NCI-H748 (cell line): Measurements from ENCODE around the gene CDH15.
"Not testable (repeated sequence)": the region's sequence is repeated elsewhere in the genome, so short reads cannot be mapped to it uniquely, and the experiment has no call there.

ENCODE experiments used
- DNase-seq: peaks from one replicate; lab custom pipeline; 2025; ENCODE audit not compliant: unreplicated experiment; lab: John Stamatoyannopoulos, UW

Gene CDH15

GRCh38 chr16:89187032-89187769 lies 15.7 kb downstream of the CDH15 start:
- DNase-seq = peak; percentile 22

- DNase-seq = no peak
These were observed 16.3 kb downstream of the CDH15 start for GRCh38 chr16:89187770-89188392.

GRCh38 chr16:89188471-89189357 lies 17.2 kb downstream of the CDH15 start:
- not testable (repeated sequence) for DNase-seq

DNA sequence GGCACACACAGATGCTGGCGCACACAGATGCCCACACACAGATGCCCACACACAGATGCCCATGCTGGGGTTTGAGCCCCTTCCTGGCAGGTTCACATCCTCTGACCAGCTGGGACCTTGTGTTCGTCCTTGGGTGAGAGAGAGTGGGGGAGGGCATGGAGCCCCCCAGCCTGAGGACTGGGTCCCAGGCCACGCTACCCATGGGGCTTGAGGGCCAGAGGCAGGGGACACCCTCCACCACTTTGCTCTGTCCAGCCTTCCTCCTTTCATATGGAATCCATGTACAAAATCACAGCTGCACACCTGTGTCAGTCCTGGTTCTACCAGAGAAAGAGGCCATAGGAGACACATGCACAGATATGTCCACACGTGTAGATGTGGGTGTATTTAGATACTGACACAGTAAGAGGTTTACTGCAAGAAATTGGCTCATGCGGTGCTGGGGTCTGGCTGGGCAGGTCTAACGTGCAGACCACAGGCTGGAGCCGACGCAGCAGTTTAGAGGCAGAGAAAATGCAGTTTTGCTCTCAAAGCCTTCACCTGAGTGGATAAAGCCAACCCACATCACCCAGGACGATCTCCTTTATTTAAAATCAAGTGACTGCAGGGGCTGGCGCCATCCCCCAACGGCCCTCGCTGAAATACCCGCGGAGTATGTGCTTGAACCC lies 17.9 kb downstream of the CDH15 start:
- DNase-seq = no peak

DNA sequence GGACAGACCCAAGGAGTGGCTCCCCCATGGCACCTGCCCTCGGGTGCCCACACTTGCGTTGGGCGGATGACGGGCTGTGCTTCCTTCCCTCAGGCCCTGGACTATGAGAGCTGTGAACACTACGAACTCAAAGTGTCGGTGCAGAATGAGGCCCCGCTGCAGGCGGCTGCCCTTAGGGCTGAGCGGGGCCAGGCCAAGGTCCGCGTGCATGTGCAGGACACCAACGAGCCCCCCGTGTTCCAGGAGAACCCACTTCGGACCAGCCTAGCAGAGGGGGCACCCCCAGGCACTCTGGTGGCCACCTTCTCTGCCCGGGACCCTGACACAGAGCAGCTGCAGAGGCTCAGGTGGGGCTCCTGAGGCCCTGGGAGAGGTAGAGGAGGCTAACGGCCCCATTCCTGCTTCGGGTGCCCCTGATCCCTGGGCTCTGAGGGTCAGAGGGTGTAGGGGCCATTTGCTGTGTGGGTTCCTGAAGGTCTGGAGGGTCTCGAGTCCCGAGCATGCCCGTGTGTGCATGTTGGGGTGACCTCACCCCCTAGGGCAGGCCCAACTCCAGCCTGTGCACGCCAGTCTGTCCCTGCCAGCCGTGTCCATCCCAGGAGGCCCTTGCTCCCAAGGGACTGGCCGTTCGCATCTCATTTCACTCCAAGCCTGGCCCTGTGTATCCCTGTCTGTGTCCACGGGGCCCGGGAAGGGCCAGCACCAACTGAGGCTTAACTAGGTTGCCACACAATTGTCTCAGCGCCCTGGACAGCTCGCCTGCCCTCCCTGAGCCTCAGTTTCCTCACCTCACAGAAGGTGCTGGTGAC lies 18.8 kb downstream of the CDH15 start:
- no peak for DNase-seq

DNA sequence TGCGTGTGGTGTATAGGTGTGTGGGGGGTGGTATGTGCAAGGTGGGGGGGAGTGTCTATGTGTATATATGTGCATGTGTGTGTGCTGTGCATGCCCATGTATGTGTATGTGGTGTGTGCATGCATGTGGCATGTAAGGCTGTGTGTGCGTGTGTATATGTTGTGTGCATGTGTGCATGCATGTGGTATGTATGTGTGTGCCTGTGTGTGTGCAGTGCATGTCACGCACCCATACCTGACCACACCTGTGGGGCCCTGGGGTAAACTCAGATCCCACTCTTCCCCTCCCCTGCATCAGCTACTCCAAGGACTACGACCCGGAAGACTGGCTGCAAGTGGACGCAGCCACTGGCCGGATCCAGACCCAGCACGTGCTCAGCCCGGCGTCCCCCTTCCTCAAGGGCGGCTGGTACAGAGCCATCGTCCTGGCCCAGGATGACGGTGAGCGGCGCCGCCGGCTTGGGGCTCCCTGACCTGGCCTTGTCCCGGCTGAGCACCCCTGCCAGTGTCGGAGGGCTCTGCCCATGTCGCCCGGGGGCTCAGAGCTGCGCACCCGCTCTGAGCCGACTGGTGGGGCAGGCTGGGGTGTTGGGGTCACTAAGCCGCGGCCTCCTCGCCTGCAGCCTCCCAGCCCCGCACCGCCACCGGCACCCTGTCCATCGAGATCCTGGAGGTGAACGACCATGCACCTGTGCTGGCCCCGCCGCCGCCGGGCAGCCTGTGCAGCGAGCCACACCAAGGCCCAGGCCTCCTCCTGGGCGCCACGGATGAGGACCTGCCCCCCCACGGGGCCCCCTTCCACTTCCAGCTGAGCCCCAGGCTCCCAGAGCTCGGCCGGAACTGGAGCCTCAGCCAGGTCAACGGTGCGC lies 19.7 kb downstream of the CDH15 start:
- no peak for DNase-seq

DNA sequence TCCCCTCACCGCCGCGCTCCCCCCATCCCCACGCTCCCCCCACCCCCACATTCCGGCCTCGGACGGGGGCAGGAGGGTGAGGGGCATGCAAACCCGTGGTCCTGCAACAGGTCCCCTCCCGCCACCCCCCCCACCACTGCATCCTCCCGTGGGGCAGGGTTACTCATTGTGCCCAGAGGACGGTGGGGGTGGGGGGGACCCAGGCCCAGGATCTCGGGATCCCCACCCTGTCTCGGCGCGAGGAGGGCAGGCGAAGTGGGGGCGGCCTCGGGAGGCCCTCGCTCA lies 20.3 kb downstream of the CDH15 start:
- DNase-seq = no peak

GRCh38 chr16:89192186-89192955 lies 20.8 kb downstream of the CDH15 start:
- DNase-seq = peak; percentile 53

GRCh38 chr16:89192956-89193575 lies 21.5 kb downstream of the CDH15 start:
- peak; percentile 66 for DNase-seq

DNA sequence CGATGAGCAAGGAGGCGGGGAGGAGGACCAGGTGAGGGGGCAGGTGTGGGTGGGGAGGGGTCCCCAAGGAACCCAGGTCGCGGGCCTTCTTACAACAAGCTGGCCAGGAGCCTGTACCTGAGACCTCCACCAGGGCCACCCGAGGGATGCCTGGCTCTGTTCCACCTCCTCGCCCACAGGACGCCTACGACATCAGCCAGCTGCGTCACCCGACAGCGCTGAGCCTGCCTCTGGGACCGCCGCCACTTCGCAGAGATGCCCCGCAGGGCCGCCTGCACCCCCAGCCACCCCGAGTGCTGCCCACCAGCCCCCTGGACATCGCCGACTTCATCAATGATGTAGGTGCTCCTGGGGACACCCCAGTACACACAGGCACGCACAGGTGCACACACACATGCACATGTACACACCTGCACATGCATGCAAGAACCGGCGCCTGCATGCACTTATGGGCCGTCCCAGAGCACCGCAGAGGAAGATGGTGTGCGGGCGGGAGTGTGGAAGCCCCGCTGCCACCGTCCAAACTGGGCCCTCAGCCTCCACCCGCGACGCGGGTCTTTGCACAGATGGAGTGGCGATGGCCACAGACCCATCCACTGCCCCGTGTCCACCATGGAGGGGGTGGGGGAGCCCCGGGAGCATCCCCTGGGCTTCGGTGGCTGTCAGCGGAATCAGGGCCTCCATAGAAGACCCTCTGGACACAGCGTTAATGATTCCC lies 22.2 kb downstream of the CDH15 start:
- peak; percentile 44 for DNase-seq

DNA sequence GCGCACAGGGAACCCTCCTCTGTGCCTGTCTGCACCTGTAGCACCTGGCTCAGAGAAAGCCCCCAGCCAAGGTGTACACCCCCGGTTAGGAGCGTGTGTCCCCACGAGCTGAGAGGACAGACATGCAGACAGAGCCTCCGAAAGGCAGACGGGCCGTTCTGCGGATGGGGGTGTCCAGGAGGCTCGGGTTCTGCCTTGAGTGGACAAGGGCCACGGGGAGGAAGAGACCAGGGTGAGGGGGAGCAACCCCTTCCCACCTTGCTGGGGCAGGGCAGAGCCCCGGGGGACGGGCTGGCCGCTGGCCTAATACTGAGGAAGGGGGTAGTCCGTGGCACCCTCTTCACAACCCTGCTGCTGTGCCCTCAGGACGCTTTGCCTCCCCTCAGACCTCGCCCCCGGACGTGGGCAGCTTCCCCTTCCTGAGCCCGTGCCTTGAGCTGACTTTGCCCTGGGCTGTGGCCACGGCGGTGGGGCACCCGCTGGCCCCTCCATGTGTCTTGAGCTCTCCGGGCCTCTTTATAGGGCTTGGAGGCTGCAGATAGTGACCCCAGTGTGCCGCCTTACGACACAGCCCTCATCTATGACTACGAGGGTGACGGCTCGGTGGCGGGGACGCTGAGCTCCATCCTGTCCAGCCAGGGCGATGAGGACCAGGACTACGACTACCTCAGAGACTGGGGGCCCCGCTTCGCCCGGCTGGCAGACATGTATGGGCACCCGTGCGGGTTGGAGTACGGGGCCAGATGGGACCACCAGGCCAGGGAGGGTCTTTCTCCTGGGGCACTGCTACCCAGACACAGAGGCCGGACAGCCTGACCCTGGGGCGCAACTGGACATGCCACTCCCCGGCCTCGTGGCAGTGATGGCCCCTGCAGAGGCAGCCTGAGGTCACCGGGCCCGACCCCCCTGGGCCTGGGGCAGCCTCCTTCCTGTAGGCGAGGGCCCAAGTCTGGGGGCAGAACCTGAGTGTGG lies 23.1 kb downstream of the CDH15 start:
- no peak for DNase-seq

GRCh38 chr16:89195521-89196171 lies 24.1 kb downstream of the CDH15 start:
- DNase-seq = no peak

DNA sequence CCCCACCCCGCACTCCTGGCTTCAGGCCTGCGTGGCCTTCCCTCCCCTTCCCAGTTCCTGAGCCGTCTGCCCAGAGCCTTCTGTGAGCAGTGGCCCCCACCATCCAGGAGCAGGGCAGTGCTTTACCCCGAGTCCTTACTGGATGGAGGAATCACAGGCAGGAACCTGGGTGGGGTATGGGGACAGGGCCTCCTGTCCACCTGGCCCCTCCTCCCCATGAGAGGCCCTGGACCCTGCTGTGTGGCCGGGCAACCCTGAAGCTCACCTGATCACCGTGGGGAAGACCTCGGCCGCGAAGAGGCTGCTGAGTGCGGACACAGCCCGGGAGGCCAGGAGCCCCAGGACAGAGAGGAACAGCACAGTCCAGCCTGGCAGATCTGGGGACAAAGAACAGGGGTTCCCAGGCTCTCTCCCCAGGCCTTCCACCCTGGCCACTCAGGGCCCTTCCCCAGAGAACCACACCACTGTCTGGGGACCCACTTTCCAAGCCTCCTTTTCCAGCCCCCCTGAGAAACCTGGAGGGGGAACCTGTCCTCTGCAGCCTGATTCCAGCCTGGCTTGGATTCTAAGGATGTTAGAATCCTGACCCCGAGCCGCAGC lies 25.6 kb downstream of the CDH15 start:
- DNase-seq = no peak

DNA sequence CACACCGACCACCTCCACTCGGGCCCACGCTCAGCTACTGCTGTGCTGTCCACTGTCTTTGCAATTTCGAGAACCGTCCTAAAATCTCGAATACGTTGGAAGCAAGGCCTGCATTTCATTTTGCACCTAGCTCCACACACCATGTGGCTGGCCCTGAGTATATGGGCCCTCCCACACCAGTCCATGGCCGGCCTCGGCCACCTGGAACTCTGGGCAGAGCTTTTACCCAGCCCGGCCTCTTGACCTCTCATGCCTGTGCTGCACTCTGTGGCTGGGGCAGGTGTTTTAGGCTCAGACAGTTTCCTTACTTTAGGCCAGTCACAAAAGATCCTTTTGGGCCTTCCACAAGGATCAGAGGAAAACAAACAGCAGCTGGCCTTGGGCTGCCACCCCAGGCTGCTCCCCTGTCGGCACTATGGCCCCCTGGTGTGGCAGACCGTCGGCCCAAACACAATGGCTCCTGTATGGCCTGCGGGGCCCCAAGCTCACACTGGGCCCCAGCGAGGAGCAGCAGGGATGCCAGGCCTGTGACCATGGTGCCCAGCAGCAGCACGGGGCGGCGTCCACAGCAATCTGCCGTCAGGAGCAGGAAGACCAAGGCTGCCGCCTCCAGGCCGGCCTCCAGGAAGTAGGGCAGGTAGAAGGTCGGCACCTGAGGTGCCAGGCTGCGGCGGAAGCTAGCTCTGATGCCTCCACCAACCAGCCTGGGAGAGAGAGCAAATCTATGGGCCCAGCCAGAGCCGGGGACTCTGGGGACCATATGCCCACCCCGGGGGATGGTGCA lies 26.3 kb downstream of the CDH15 start:
- DNase-seq = no peak
